ENCODE data around the gene LRRC8A. TPM values are rescaled to one million over a fixed set of nuclear protein-coding genes. Genes with fewer than 3 reads are reported as not detected.

The LRRC8A gene
- total and polyA plus RNA-seq, 11 donors, result 15.8 to 76.4 (median 28.8) TPM

- intact Hi-C loops (cut with DNase I), result loop anchor here in 3 of 10 donors (2.0 to 5.0 kb wide), 2 partner anchors 34 to 35 kb away; partner anchors contain the start of genes LRRC8A (in 3 of the 3) and KYAT1 (in 2 of the 3)
- peaks cover 0 to 36% (median 20%) of the 10 kb centered on the region in 9 donors for H3K36me3 ChIP-seq
- H3K27me3 ChIP-seq, result no peaks in the 10 kb centered on the region
- peak overlapping the region; percentile 75 to 86 (median 80) for H3K27ac ChIP-seq
- peak; percentile 12 to 60 (median 56) for ATAC-seq
- TF ChIP-seq CTCF (IDR thresholded peaks at IDR 0.05), result no peak
- no peak for TF ChIP-seq POLR2A (IDR thresholded peaks at IDR 0.05)
- no peaks in the 10 kb centered on the region for H3K9me3 ChIP-seq
- H3K4me3 ChIP-seq, result no peak overlapping the region
- DNase-seq, result peak; percentile 78 to 88 (median 86)
- WGBS, 4 donors, result 40 to 56% (median 55%) methylated on average over 20 to 26 of the region's 26 CpGs
- peaks cover 16 to 92% (median 70%) of the 10 kb centered on the region in 12 donors for H3K4me1 ChIP-seq
These were observed 35.4 kb downstream of the LRRC8A start for GRCh38 chr9:128917151-128917849.

- H3K4me1 ChIP-seq, result peaks cover 16 to 83% (median 61%) of the 10 kb centered on the region in 12 donors
- peak overlapping the region in 8 of 12 donors; percentile 13 to 91 (median 81) for H3K27ac ChIP-seq
- intact Hi-C loops (cut with DNase I), result loop anchor here in 2 of 10 donors (5.0 kb wide), 1 partner anchor 37 kb away; the partner anchor contains the start of genes KYAT1 (in 2 of the 2) and LRRC8A (in 2 of the 2)
- no peaks in the 10 kb centered on the region for H3K27me3 ChIP-seq
- TF ChIP-seq POLR2A (IDR thresholded peaks at IDR 0.05), result no peak
- TF ChIP-seq CTCF (IDR thresholded peaks at IDR 0.05), result no peak
- 45 to 66% (median 57%) methylated on average over 2 of the region's 2 CpGs for WGBS, 4 donors
- peaks cover 0 to 33% (median 20%) of the 10 kb centered on the region in 9 donors for H3K36me3 ChIP-seq
- H3K4me3 ChIP-seq, result no peak overlapping the region
- DNase-seq (no peak), ATAC-seq (no peak)
- no peaks in the 10 kb centered on the region for H3K9me3 ChIP-seq
These were observed 37.0 kb downstream of the LRRC8A start for GRCh38 chr9:128918921-128919320.

- Histone ChIP-seq H3K36me3 (peaks cover 0 to 30% (median 19%) of the 10 kb centered on the region in 9 donors), H3K27ac (peak overlapping the region in 9 of 12 donors; percentile 13 to 91 (median 85)), H3K9me3 (no peaks in the 10 kb centered on the region), H3K4me3 (no peak overlapping the region), H3K27me3 (no peaks in the 10 kb centered on the region), H3K4me1 (peaks cover 16 to 77% (median 55%) of the 10 kb centered on the region in 12 donors)
- ATAC-seq (no peak), DNase-seq (no peak)
- intact Hi-C loops (cut with DNase I), result loop anchor here in 5 of 10 donors (5.0 kb wide), 1 partner anchor 37 kb away; the partner anchor contains the start of genes KYAT1 (in 5 of the 5) and LRRC8A (in 5 of the 5)
- 81 to 92% (median 86%) methylated on average over 12 to 14 of the region's 14 CpGs for WGBS, 4 donors
- TF ChIP-seq CTCF (IDR thresholded peaks at IDR 0.05), result no peak
- TF ChIP-seq POLR2A (IDR thresholded peaks at IDR 0.05), result no peak
These were observed 37.6 kb downstream of the LRRC8A start for GRCh38 chr9:128919402-128920089.

Data from heart left ventricle (tissue), 16 donors.